IMR-90 (cell line): ENCODE results near the gene QKI. TPM values are rescaled to one million over a fixed set of nuclear protein-coding genes. Genes with fewer than 3 reads are reported as not detected.

Experiments
- ATAC-seq: fragments of 200-7000 bp; cut with Tn5 transposase; 2 replicates; pipeline ENCODE4 v1.9.1; 2020; ENCODE audit warnings: low read depth, mild to moderate bottlenecking, moderate library complexity
- BruUV-seq: library from RNA; stranded (reverse); fragments of 400-500 nt; replicated peaks from 2 replicates; lab custom pipeline; 2021; lab: Mats Ljungman, UMichigan
- CTCF ChIA-PET: fragments of 300-600 bp; formaldehyde crosslinking; extraction: SDS; loops from one replicate; lab custom pipeline; 2021; ENCODE audit warnings: antibody characterized with exemption; lab: Yijun Ruan, JAX
- POLR2A ChIA-PET: fragments of 300-600 bp; sonication (Branson Sonifier 250); formaldehyde crosslinking; loops from one replicate; lab custom pipeline; 2022; ENCODE audit warnings: antibody characterized with exemption; ENCODE audit not compliant: unreplicated experiment; lab: Charles Lee
- DNase-seq: peaks from one replicate; pipeline ENCODE4 v3.0.0; 2013
- H2AFZ ChIP-seq: replicated peaks from 2 replicates; pipeline ENCODE3; 2013; ENCODE audit warnings: low read length, mild to moderate bottlenecking; ENCODE audit not compliant: poor library complexity
- H2AK5ac ChIP-seq: 2 replicates; pipeline ENCODE4 v1.6.1; 2013; ENCODE audit warnings: low read depth, low read length, inconsistent platforms
- H2AK9ac ChIP-seq: replicated peaks from 2 replicates; pipeline ENCODE3; 2013; ENCODE audit warnings: mild to moderate bottlenecking, low read depth, low read length, moderate library complexity; ENCODE audit not compliant: poor library complexity
- H2BK120ac ChIP-seq: 2 replicates; pipeline ENCODE4 v1.6.1; 2013; ENCODE audit warnings: low read depth, low read length, inconsistent platforms
- H2BK15ac ChIP-seq: 3 replicates; pipeline ENCODE4 v1.6.1; 2013; ENCODE audit warnings: low read depth, low read length, inconsistent platforms
- H2BK20ac ChIP-seq: 2 replicates; pipeline ENCODE4 v1.6.1; 2013; ENCODE audit warnings: low read depth, mild to moderate bottlenecking, inconsistent platforms, low read length, moderate library complexity
- H2BK5ac ChIP-seq: 2 replicates; pipeline ENCODE4 v1.6.1; 2013; ENCODE audit warnings: mild to moderate bottlenecking, low read depth, low read length, inconsistent platforms; ENCODE audit not compliant: poor library complexity, severe bottlenecking
- H3K14ac ChIP-seq: replicated peaks from 2 replicates; pipeline ENCODE4 v1.6.1; 2013; ENCODE audit warnings: low read depth, low read length, inconsistent platforms
- H3K18ac ChIP-seq: 2 replicates; pipeline ENCODE4 v1.6.1; 2013; ENCODE audit warnings: low read depth, low read length, control low read depth
- H3K23ac ChIP-seq: 2 replicates; pipeline ENCODE4 v1.6.1; 2013; ENCODE audit warnings: low read depth, low read length, inconsistent platforms
- H3K27ac ChIP-seq: 2 replicates; pipeline ENCODE4 v1.5.1; 2013; ENCODE audit warnings: mild to moderate bottlenecking, control low read depth, low read length; ENCODE audit not compliant: insufficient read depth
- H3K27me3 ChIP-seq: 2 replicates; pipeline ENCODE4 v1.6.1; 2013; ENCODE audit warnings: low read length; ENCODE audit not compliant: control insufficient read depth, insufficient read depth
- H3K36me3 ChIP-seq: 2 replicates; pipeline ENCODE4 v1.6.1; 2013; ENCODE audit warnings: low read length, mixed read lengths; ENCODE audit not compliant: control insufficient read depth, insufficient read depth
- H3K4ac ChIP-seq: 2 replicates; pipeline ENCODE4 v1.6.1; 2013; ENCODE audit warnings: low read depth, low read length, inconsistent platforms
- H3K4me1 ChIP-seq: 2 replicates; pipeline ENCODE4 v1.6.1; 2013; ENCODE audit warnings: low read length, mixed read lengths; ENCODE audit not compliant: control insufficient read depth, insufficient read depth
- H3K4me2 ChIP-seq: 2 replicates; pipeline ENCODE4 v1.6.1; 2013; ENCODE audit warnings: low read depth, mild to moderate bottlenecking, control low read depth, low read length, moderate library complexity
- H3K4me3 ChIP-seq: 2 replicates; pipeline ENCODE4 v1.5.1; 2013; ENCODE audit warnings: low read depth, mild to moderate bottlenecking, control low read depth, low read length, moderate library complexity; ENCODE audit not compliant: insufficient read depth
- H3K56ac ChIP-seq: 2 replicates; pipeline ENCODE4 v1.6.1; 2013; ENCODE audit warnings: low read length, inconsistent platforms; ENCODE audit not compliant: insufficient read depth; ENCODE audit errors: extremely low read depth
- H3K79me1 ChIP-seq, 2 experiments: 2 replicates each; pipeline ENCODE4 v1.6.1; 2013; ENCODE audit warnings: low read length in 2 of 2, inconsistent platforms in 1 of 2, low read depth in 1 of 2
- H3K9ac ChIP-seq: 2 replicates; pipeline ENCODE4 v1.6.1; 2013; ENCODE audit warnings: low read depth, low read length, control low read depth
- H3K9me1 ChIP-seq: 2 replicates; pipeline ENCODE4 v1.6.1; 2013; ENCODE audit warnings: low read length, inconsistent platforms; ENCODE audit not compliant: insufficient read depth
- H3K9me3 ChIP-seq: 2 replicates; pipeline ENCODE4 v1.6.1; 2013; ENCODE audit warnings: low read length; ENCODE audit not compliant: control insufficient read depth, insufficient read depth
- H4K20me1 ChIP-seq: 2 replicates; pipeline ENCODE4 v1.6.1; 2013; ENCODE audit warnings: low read length, inconsistent platforms; ENCODE audit not compliant: insufficient read depth
- H4K5ac ChIP-seq: 2 replicates; pipeline ENCODE4 v1.6.1; 2013; ENCODE audit warnings: mild to moderate bottlenecking, low read depth, low read length, control low read depth
- H4K8ac ChIP-seq, 2 experiments: 2 replicates each; pipeline ENCODE4 v1.6.1; 2013; ENCODE audit warnings: low read depth in 2 of 2, low read length in 2 of 2, control low read depth in 1 of 2, inconsistent platforms in 1 of 2
- H4K91ac ChIP-seq: 2 replicates; pipeline ENCODE4 v1.6.1; 2013; ENCODE audit warnings: low read depth, low read length, inconsistent platforms; ENCODE audit not compliant: insufficient read depth
- BHLHE40 ChIP-seq: fragments of 150-350 bp; IDR thresholded peaks from 2 replicates; pipeline ENCODE4 v1.6.1; 2016; ENCODE audit warnings: mild to moderate bottlenecking, low read depth, low read length
- CEBPB ChIP-seq: IDR thresholded peaks from 2 replicates; pipeline ENCODE4 v1.6.1; 2012; ENCODE audit warnings: low read depth, low read length, improper control_type of control experiment
- CHD1 ChIP-seq: IDR thresholded peaks from 2 replicates; pipeline ENCODE4 v1.6.1; 2012; ENCODE audit warnings: low read depth, low read length, improper control_type of control experiment
- ELK1 ChIP-seq: fragments of 150-350 bp; IDR thresholded peaks from 2 replicates; pipeline ENCODE4 v1.6.1; 2016; ENCODE audit warnings: low read depth, mild to moderate bottlenecking, low read length, moderate library complexity, borderline replicate concordance
- FOS ChIP-seq: fragments of 150-350 bp; IDR thresholded peaks from 2 replicates; pipeline ENCODE4 v1.6.1; 2016; ENCODE audit warnings: low read depth, low read length
- MAFK ChIP-seq: IDR thresholded peaks from 2 replicates; pipeline ENCODE4 v1.6.1; 2012; ENCODE audit warnings: low read depth, low read length, improper control_type of control experiment
- MAZ ChIP-seq: IDR thresholded peaks from 2 replicates; pipeline ENCODE4 v1.6.1; 2012; ENCODE audit warnings: low read depth, mild to moderate bottlenecking, low read length, improper control_type of control experiment, moderate library complexity, borderline replicate concordance
- MXI1 ChIP-seq: IDR thresholded peaks from 2 replicates; pipeline ENCODE4 v1.6.1; 2012; ENCODE audit warnings: low read depth, mild to moderate bottlenecking, low read length, moderate library complexity, borderline replicate concordance
- NFE2L2 ChIP-seq: fragments of 150-350 bp; IDR thresholded peaks from 2 replicates; pipeline ENCODE4 v1.6.1; 2016; ENCODE audit warnings: low read depth, mild to moderate bottlenecking, low read length
- POLR2A ChIP-seq: IDR thresholded peaks from 2 replicates; pipeline ENCODE4 v1.6.1; 2012; ENCODE audit warnings: mild to moderate bottlenecking, low read depth, low read length
- RAD21 ChIP-seq: IDR thresholded peaks from 2 replicates; pipeline ENCODE4 v1.6.1; 2012; ENCODE audit warnings: low read length, improper control_type of control experiment
- RCOR1 ChIP-seq: IDR thresholded peaks from 2 replicates; pipeline ENCODE4 v1.6.1; 2012; ENCODE audit warnings: mild to moderate bottlenecking, low read length, improper control_type of control experiment; ENCODE audit not compliant: insufficient replicate concordance
- RFX5 ChIP-seq: IDR thresholded peaks from 2 replicates; pipeline ENCODE4 v1.8.0; 2012; ENCODE audit warnings: low read depth, mild to moderate bottlenecking, low read length, moderate library complexity
- SMC3 ChIP-seq: fragments of 150-350 bp; IDR thresholded peaks from 2 replicates; pipeline ENCODE4 v1.6.1; 2016; ENCODE audit warnings: low read depth, mild to moderate bottlenecking, antibody characterized with exemption, low read length, moderate library complexity
- whole genome bisulfite sequencing, 2 experiments: methylation state at CpG; one replicate each; pipeline versions ENCODE4 v1.1.5 to v1.1.7; 2013; ENCODE audit warnings: missing lambda C conversion rate in 2 of 2; ENCODE audit not compliant: insufficient read length in 1 of 2; ENCODE audit errors: extremely low coverage in 2 of 2; 5-methylcytosine and 5-hydroxymethylcytosine counted together
- dilution Hi-C: fragments of 300-500 bp; cut with HindIII; formaldehyde crosslinking; loops from one replicate; pipeline ENCODE4 v1.14.3; 2018; ENCODE audit warnings: low sequenced_read_pairs; ENCODE audit not compliant: unreplicated experiment
- in situ Hi-C: fragments of 300-500 bp; cut with MboI; formaldehyde crosslinking; loops from 3 replicates; pipeline ENCODE4 v1.14.3; 2019; ENCODE audit warnings: low sequenced_read_pairs, inconsistent platforms, mixed read lengths
- intact Hi-C: fragments of 100-400 bp; cut with micrococcal nuclease; formaldehyde crosslinking; loops from 2 replicates; pipeline ENCODE4 v1.10.0; 2022
- polyA plus RNA-seq, 3 experiments: library from polyadenylated mRNA; depleted of rRNA; stranded (reverse); fragments of >200 nt; gene quantifications; 2 replicates each; pipeline ENCODE4 v1.2.3, GENCODE V29; 2012; ENCODE audit warnings: low replicate concordance in 1 of 3
- total RNA-seq: library from RNA; depleted of rRNA; stranded (reverse); fragments of >200 nt; gene quantifications from 2 replicates; pipeline ENCODE4 v1.2.3, GENCODE V29; 2012
- TF ChIP-seq, protein P1 (sequence below): fragments of 150-350 bp; IDR thresholded peaks from 2 replicates; pipeline ENCODE4 v1.6.1; 2017; ENCODE audit warnings: mild to moderate bottlenecking, antibody characterized with exemption, low read length, low read depth
- TF ChIP-seq, protein P2 (sequence below): conservative IDR thresholded peaks from 2 replicates; pipeline ENCODE4 v1.5.1; 2012; ENCODE audit warnings: mild to moderate bottlenecking, low read depth, low read length, improper control_type of control experiment

QKI gene
- total and polyA plus RNA-seq, 2 of the 4 experiments (the other 2 are of a cell fraction): 112 to 232 TPM

- Histone ChIP-seq H3K9me3 (no peaks in the 10 kb centered on the region), H3K14ac (no peak overlapping the region), H2BK120ac (no peak overlapping the region), H3K27ac (no peak overlapping the region), H3K79me1 (no peaks in the 10 kb centered on the region), H3K9ac (no peak overlapping the region), H3K27me3 (peaks cover 8% of the 10 kb centered on the region; the same call in 1 of the 2 replicates), H3K4ac (no peak overlapping the region), H3K18ac (no peak overlapping the region), H4K8ac (no peak overlapping the region), H3K36me3 (no peaks in the 10 kb centered on the region), H3K56ac (no peak overlapping the region), H4K20me1 (no peaks in the 10 kb centered on the region), H2AK5ac (no peak overlapping the region), H4K5ac (no peak overlapping the region), H2AFZ (no peak overlapping the region), H2BK15ac (no peak overlapping the region), H2BK20ac (no peak overlapping the region), H3K4me3 (no peak overlapping the region), H3K9me1 (no peaks in the 10 kb centered on the region; the same call in 1 of the 2 replicates), H4K91ac (no peak overlapping the region), H2AK9ac (no peak overlapping the region), H2BK5ac (no peak overlapping the region), H3K4me2 (no peak overlapping the region), H3K23ac (no peak overlapping the region), H3K4me1 (peaks cover 2% of the 10 kb centered on the region; the same call in 1 of the 2 replicates)
- DNase-seq (no peak), ATAC-seq (no peak)
- intact Hi-C loops: no loop called here
- in situ Hi-C loops: no loop called here
- ChIA-PET CTCF (no interaction called here), POLR2A (no interaction called here)
- TF ChIP-seq FOS (no peak), CEBPB (no peak), SMC3 (no peak), ELK1 (no peak), MAFK (no peak), RCOR1 (no peak), RFX5 (no peak), NFE2L2 (no peak), RAD21 (no peak), CHD1 (no peak), BHLHE40 (no peak), MAZ (no peak), MXI1 (no peak), POLR2A (no peak)
- TF ChIP-seq, protein P1, sequence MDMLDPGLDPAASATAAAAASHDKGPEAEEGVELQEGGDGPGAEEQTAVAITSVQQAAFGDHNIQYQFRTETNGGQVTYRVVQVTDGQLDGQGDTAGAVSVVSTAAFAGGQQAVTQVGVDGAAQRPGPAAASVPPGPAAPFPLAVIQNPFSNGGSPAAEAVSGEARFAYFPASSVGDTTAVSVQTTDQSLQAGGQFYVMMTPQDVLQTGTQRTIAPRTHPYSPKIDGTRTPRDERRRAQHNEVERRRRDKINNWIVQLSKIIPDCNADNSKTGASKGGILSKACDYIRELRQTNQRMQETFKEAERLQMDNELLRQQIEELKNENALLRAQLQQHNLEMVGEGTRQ: no peak
- TF ChIP-seq, protein P2, sequence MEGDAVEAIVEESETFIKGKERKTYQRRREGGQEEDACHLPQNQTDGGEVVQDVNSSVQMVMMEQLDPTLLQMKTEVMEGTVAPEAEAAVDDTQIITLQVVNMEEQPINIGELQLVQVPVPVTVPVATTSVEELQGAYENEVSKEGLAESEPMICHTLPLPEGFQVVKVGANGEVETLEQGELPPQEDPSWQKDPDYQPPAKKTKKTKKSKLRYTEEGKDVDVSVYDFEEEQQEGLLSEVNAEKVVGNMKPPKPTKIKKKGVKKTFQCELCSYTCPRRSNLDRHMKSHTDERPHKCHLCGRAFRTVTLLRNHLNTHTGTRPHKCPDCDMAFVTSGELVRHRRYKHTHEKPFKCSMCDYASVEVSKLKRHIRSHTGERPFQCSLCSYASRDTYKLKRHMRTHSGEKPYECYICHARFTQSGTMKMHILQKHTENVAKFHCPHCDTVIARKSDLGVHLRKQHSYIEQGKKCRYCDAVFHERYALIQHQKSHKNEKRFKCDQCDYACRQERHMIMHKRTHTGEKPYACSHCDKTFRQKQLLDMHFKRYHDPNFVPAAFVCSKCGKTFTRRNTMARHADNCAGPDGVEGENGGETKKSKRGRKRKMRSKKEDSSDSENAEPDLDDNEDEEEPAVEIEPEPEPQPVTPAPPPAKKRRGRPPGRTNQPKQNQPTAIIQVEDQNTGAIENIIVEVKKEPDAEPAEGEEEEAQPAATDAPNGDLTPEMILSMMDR: no peak
- WGBS, 2 experiments: no CpG with 5 or more reads among the region's 4 CpGs
- dilution Hi-C loops: no loop called here
- BruUV-seq: no TSS peak
Measured at GRCh38 chr6:163616452-163616851, 201.9 kb downstream of the QKI start.
